HG02678 (cell line): ENCODE measurements around the gene CLPTM1L.

Experiments used
- ATAC-seq: cut with Tn5 transposase; IDR thresholded peaks from one replicate; pipeline ENCODE4 v1.9.1; 2021; ENCODE audit warnings: mild to moderate bottlenecking, moderate library complexity; ENCODE audit not compliant: unreplicated experiment

The CLPTM1L gene, protein sequence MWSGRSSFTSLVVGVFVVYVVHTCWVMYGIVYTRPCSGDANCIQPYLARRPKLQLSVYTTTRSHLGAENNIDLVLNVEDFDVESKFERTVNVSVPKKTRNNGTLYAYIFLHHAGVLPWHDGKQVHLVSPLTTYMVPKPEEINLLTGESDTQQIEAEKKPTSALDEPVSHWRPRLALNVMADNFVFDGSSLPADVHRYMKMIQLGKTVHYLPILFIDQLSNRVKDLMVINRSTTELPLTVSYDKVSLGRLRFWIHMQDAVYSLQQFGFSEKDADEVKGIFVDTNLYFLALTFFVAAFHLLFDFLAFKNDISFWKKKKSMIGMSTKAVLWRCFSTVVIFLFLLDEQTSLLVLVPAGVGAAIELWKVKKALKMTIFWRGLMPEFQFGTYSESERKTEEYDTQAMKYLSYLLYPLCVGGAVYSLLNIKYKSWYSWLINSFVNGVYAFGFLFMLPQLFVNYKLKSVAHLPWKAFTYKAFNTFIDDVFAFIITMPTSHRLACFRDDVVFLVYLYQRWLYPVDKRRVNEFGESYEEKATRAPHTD

DNA sequence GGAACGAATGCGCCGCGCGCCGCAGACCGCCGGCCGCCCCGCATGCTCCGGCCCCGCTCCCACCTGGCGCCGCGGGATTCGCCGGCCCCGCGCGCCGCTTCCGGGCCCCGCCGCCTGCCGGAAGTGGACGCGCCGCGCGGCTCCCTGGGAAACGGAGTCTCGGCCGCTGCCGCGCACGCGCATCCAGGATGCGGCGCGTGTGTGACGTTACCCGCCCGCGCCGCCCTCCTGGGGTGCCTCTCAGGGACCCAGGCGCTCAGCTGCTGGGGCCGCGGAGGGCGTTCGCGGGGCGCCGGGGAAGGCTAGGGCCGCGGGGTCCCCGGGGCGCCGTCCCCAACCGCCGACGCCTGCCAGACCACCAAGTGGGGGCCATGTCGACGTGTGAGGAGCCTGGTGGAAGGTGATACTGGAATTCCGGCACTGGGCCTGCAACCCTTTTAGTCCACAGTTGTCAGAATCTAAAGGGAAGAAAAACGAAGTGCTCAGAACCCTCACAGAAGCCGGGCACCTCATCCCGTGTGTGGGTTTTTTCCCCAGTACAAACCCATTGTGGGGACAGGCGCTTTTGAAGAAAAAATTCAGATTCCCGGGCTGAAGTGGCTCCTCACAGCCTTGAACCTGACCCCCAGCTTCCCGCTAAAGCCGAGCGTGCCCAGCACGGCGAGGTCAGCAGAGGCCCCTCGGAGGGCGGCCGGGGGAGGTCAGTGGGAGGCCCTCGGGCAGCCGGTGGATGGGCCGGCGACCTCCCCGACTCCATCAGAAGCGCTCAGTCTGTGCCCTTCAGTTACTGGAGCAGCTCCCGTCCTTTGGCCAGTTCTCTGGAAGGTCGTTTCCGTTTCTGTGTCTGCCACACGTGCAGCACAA lies at the start of gene CLPTM1L:
Gene CLPTM1L, minus strand, starts transcription at position 125 of the 864 bp plus-strand sequence. CDS start 258 bp downstream, outside the sequence.
- peak; percentile 87 for ATAC-seq

DNA sequence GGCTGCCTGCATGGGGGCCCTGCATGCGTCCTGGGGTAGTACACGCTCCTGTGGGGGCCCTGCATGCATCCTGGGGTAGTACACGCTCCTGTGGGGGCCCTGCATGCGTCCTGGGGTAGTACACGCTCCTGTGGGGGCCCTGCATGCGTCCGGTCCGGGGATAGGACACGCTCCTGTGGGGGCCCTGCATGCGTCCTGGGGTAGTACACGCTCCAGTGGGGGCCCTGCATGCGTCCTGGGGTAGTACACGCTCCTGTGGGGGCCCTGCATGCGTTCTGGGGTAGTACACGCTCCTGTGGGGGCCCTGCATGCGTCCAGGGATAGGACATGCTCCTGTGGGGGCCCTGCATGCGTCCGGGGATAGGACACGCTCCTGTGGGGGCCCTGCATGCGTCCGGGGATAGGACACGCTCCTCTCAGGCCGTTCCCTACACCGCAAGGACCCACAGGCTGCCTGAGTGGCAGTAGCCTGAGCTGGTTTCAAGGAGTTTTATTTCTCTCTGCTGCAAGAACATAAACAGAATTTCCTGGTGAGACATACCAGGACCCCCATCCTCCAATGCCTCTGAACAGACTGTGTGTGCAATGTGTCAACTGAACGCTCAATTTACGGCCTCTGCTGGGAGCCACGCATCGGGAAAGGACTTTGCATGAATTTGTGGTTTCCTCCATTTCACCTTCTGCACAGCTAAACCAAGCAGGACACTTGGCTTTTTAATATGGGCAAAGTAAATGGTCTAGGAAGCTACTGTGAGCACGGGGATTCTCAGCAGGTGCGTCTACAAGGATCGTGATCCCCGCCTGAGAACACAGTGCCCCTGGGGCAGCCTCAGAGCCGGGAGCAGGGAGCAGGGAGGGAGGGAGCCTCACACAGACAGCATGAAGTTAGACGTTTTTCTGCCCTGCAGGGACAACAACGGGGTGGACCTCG lies 48.9 kb upstream of the CLPTM1L start:
- ATAC-seq: no peak

DNA sequence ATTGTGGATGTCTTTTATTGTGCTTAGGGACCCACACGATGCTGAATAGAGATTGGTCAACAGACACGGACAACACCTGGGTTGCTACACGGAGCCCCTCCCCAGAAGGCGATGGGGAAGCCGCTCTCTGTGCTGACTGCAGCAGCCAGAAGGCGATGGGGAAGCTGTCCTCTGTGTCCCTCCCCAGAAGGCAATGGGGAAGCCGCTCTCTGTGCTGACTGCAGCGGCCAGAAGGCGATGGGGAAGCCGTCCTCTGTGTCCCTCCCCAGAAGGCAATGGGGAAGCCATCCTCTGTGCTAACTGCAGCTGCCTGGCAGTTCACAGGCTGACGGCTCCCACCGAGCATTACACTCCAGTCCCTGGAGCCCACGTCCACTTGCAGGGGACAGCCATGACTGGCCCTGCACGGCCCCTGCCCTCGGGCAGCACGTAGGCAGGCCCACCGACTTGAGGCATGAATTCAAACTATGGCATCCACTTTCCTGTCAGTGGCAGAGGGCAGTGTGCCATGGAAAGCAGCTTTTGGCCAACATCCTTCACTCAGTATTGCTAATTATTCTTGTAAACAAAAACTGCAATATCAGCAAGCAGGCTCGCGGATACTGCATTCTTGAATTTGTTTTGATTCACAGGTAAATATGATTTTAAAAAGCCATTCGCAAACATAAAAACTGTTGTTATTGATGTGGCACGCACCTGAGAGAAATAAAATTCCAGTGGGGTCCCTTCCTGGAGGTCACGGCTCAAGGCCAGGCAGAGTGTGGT lies 48.1 kb upstream of the CLPTM1L start:
- ATAC-seq: no peak

DNA sequence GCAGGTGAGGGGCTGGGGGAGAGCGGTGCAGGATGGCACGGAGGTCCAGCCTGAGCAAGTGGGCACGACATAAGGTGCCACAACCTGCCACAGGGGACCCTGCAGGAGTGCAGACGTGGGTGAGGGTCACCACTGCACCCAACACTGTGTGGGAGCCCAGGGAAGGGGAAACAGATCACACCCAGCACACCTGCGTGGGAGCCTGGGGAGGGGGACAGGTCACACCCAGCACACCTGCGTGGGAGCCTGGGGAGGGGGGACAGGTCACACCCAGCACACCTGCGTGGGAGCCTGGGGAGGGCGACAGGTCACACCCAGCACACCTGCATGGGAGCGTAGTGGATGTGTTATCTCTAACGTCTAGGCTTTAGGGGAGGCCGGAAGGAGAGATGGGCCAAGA lies 47.4 kb upstream of the CLPTM1L start:
- no peak for ATAC-seq

DNA sequence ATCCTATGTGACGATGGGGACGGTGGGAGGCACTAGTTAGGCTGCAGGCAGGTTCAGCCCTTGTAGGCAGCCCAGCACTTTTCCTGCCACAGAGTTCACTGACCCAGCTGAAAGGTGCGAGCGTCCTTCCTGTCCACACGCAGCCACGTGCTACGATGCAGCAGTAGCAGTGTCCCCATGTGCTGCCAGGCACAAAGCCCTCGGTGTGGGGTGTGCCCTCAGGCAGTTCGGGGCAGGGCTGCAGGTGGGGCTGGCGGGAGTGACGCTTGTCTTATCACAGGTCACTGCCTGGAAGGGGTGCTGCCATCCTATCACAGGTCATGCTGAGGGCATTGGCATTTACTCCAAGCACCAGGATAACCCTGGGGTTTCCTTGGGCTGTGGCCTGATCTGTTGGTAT lies 46.8 kb upstream of the CLPTM1L start:
- no peak for ATAC-seq

DNA sequence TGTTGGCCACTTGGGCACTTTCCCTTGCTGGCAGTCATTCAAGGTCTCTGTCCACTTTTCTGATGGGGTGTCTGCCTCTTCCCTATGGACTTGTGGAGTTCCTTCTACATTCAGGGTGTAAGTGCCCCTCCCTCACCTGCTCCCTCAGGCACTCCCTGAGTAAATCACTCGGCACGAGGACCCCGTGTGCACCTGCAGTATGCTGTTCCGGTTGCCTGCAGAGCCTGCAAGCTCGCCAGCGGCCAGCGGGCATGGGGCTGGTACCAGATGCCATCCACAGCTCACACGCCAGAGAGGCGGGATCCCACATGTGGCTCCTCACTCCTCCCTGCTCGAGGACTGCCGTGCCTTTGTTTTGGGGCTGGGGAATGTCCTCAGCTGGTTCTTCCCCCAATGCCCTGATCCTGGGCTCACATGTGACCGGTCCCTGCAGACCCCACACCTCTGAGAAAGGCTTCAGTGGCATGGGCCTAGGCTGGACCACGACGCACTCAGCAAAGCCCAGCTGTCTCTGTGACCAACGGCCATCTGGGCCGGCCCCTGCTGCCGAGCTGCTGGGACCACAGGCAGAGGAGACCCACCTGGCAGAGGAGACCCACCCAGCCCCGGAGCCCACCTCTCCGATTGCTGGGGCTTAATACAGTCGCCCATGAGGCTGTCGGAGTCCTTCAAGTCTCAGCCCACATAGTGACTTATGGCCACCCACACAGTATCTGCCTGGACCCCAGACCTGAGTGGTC lies 46.1 kb upstream of the CLPTM1L start:
- ATAC-seq: no peak

DNA sequence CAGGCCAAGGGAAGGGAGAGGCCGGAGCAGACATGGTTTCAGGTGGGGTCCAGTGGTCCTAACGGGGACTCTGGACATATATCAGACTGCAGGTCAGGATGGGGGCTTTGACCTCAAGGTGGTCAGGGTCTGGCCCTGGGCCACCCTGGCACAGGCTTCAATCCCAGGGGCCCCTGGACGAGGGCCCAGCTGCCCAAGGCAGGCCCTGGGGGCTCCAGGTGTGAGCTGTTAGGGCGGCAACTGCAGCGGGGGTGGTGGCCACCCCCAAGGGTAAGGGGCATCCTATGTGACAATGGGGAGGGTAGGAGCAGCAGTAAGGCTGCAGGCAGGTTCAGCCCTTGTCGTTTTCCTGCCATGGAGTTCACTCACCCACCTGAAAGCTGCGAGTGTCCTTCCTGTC lies 45.4 kb upstream of the CLPTM1L start:
- ATAC-seq: no peak

DNA sequence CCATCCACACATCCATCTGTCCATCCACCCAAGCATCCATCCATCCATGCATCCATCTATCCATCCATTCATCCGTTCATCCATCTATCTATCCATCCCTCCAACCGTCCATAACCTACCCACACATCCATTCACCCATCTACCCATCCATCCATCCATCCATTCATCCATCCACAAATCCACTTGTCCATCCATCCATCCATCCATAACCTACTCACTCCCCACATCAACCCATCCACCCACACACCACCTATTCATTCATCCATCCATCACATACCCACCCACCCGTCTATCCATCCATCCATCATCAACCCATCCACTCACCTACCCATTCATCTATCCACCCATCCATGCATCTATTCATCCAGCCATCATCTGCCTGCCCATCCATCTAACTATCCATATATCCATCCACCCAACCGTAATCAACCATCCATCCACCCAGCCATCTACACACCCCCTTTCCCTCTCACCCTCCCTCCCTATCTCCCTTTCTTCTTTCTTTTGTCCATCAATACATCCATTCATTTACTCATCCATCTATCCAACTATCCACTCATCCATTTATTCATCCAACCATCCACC lies 43.6 kb upstream of the CLPTM1L start:
- ATAC-seq: no peak

DNA sequence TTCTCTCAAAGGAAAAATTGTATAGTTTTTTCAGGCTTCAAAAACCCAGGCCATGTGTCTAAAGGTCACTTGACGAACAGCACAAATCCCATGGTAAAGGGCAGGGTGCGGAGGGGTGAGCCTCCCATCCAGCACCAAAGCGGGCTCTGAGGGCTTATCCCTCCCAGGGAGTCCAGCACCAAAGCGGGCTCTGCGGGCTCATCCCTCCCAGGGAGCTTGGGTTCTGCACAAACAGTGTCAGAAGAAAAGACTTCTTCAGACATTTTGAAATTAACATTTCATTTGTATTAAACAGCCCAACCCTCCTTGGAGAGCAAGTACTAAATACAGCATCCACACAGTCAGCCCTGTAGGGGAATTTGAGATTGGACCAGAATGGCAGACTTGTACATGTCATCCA lies 43.0 kb upstream of the CLPTM1L start:
- ATAC-seq: no peak

DNA sequence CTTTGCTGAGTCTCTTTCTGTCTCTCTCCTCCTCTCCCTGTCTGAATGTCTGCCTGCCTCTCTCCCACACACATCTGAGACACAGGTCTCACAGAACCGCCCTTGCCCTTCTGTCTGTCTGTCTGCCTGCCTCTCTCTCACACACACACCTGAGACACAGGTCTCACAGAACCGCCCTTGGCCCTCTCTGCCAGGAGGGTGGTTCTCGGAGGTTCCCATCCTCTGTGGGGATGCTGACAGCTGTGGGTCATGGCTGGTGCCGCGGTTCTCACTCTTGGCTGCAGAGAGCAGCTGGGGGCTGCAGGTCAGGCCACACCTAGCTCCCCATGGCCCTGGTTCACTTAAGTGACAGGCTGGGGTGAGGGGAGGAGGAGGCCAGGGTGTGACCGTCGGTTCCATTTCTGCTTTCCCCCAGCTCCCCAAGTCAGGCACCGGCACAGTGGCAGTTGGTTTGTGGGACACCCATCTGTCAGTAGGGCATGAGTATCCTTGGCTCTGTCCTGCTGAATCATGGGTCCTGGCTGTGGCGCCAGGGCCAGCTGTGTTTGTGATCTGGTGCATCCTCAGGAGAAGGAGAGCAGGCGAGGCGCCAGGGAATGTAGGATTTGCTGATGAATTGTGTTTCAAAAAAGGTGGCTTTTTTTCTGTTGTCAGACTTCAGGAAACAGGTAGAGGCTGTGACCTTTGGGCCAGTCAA lies 42.3 kb upstream of the CLPTM1L start:
- ATAC-seq: no peak

DNA sequence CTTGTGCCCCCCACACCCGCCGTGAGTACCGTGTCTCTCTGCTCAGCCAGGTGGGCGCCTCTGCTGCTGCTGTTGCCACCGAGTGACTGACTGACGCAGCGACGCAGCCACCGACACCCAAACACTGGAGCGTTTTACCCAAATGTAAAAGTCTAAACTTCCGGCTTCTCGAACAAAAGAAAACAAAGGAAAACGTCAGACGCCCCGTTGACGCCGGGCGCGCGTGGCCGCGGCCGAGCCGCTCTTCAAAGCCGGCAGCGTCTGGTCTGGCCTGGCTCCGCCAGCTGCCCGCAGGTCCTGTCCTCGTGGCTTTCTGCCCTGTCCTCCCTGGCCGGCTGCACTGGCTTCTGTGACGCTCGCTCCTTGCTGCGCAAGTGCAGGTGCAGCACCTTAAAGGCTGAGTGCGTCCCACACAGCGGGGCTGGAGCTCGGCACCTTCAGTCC lies 41.4 kb upstream of the CLPTM1L start:
- ATAC-seq: peak; percentile 51

DNA sequence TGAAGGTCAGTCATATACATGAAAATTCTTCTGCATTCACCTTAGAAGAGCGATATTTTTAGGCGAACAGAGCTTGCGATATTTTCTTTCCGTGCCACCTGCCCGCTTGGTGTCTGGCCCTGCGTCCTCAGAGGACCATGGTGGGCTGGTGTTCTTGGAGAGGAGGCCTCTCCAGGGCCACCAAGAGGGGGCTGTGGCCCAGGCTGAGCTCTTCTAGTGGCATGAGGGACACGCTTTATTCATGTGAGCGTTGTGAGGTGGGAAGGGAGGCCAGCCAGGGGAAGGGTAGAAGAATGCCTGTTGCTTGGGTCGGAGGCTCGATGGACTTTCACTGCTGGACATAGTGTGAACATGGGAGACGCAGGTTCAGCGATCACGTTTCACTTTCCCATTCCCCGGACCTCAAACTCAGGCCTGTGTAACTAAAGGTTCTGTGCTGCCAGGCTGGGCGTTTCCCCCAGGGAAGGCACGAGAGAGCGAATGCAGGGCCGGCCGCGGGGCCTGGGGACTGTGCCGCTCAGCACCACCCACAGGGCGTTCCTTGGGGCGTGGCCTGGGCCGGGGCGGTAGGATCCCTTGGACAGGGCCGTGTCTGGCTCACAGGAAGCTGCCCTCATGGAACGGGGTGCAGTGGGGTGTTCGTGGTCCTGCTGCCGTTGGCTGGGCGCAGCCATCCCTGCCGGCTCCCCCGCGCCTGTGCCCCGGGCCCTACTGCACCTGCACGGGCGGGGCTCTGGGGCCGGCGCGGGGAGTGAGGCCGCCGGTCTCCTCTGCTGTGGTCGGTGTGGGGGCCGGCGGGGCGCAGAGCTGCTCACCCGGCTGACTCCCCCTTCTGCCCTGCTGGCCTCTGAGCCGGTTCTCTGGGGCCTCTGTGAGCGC lies 40.7 kb upstream of the CLPTM1L start:
- ATAC-seq: peak; percentile 86

DNA sequence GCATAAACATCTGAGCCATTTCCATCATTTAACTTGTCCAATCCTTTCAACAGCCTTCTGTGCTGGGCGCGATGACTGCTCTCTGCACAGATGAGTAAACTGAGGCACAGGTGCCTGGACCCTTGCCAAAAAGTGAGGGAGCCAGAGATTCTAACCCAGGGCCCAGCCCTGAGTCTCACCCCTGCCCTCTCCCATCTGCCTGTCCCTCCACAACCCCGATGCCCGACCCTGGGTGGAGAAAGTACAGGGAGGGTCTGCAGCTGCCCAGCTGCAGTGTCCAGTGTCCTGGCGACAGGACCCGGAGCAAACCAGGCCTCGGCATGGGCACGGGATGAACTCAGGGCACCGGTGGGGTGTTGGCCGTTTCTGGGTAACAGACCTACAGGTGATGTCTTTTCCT lies 39.6 kb upstream of the CLPTM1L start:
- no peak for ATAC-seq

DNA sequence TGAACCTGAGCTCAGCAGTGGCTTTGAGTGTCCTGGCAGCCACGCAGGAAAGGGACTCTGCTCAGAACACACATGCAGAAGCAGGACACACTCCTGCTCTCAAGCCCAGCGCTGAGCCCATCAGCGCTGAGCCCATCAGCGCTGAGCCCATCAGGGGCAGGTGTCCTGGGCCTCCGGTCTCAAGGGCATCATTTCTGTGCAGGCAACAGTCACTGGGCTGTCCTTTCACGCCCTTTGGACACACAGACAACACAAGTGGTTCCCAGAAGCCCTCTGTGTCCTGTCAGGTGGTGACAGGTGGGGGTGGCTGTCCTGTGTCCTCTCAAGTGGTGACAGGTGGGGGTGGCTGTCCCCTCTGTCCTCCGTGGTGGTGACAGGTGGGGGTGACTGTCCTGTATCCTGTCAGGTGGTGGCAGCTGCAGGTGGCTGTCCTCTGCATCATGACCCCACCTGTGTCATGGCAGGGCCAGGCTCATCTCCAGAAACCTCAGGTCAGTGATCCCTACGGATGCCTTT lies 39.0 kb upstream of the CLPTM1L start:
- ATAC-seq: no peak

DNA sequence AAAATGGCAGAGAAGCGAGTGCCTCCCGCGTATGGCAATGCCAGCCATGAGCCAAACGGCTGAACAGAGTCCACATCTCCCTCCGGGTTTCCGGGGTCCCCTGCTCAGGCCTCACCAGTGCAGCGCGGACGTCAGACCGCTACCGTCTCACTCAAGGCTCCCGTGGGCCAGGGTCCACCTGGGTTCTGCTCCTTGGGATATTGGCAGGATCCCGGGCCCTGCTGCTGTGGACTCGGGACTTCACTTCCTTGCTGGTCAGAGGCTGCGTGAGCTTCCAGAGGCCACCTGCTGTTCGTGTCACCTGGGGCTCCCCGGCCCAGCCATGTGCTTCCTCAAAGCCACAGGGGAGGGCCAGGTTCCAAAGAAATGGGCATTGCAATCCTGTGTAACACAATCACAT lies 38.4 kb upstream of the CLPTM1L start:
- ATAC-seq: no peak

DNA sequence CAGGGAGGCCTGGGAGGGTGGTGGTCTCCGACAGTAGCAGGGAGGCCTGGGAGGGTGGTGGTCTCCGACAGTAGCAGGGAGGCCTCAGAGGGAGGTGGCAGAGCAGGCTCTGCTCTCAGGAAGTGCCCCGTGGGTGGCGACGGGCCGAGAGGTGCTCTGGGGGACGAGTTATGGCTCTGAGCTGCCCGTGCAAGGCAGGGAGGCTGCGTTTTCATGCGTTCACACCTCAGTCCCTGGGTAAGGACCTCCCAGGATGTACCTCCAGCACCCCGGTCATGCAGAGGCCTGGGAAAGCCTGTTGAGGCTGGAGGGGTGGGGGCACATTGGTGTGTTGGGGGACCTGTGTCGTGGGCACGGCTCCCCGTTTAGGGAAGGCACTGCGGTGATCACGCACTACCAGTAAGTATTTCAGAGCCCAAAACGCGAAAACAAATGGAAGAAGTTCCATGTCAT lies 37.4 kb upstream of the CLPTM1L start:
- no peak for ATAC-seq
